G401.6 (cell line): ENCODE measurements around the gene CCDC106.

Source experiments
- FAIRE-seq: peaks from 2 replicates; lab custom pipeline; 2012; peaks lifted over from hg19 to GRCh38; lab: Jason Lieb, UNC

Gene CCDC106

GRCh38 chr19:55669418-55670279 is 21.6 kb downstream of the CCDC106 start:
- no peak for FAIRE-seq

DNA sequence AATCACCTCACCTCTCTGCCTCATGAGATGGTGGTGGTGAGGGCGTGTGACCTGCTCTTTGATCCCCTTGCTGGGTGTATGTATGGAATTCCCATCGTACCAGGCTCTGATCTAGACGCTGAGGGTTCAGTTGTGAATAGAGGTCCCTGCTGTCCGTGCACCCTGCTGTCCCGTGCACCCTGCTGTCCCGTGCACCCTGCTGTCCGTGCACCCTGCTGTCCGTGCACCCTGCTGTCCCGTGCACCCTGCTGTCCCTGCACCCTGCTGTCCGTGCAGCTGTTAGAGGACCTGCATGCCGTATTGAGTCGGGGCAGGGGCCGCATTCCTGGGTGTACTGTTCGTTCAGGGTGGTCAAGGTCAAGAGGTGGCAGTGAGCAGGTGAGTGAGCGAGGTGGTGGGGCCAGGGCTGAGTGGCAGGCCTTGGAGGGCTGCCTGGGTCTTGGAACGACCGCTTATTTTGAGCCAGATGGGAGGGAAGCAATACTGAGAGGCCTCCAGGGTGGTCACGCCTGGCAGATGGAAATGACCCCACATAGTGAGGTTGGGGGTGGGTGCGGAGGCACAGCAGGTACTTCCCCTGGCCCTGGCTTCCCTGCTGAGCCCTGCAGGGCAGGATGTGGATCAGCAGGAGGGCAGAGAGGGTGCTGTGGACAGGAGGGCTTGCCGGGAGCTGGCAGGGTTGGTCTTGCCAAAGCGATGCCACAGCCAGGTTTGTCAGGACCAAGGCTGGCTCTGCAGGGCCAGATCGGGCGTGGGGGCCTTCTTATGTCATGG is 22.5 kb downstream of the CCDC106 start:
- FAIRE-seq = no peak

DNA sequence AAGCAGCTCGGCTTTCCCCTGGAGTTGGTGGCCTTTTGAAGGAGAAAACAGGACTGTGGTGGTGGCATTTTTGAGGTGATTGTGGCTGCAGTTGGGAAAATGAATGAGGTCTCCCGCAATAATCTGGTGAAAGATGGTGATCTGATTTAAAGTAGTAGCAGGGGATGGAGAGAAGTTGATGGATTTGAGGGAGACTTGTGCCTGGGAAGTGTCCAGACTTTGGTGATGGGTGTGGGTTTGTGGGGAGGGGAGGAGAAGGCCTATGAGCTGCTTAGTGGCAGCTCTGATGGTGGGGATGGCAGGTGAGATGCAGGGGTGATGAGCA is 23.0 kb downstream of the CCDC106 start:
- no peak for FAIRE-seq

- no peak for FAIRE-seq
Measured at GRCh38 chr19:55672418-55672817, 24.4 kb downstream of the CCDC106 start.

- FAIRE-seq = no peak
Measured at GRCh38 chr19:55673465-55673864, 25.5 kb downstream of the CCDC106 start.

DNA sequence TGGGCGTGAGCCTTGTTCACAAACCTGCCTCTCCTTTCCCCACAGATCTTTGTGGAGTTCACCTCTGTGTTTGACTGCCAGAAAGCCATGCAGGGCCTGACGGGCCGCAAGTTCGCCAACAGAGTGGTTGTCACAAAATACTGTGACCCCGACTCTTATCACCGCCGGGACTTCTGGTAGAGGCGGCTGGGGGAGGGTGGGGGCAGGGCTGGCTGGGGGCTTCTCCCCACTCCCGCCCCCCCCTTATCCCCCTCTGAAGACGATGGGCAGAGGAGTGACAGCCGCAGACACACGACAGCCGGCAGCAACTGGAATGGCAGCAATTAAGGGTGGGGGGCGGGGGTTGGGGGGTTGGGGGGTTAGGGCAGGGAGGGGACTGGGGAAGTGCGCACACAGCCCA is 25.9 kb downstream of the CCDC106 start:
- FAIRE-seq = no peak

DNA sequence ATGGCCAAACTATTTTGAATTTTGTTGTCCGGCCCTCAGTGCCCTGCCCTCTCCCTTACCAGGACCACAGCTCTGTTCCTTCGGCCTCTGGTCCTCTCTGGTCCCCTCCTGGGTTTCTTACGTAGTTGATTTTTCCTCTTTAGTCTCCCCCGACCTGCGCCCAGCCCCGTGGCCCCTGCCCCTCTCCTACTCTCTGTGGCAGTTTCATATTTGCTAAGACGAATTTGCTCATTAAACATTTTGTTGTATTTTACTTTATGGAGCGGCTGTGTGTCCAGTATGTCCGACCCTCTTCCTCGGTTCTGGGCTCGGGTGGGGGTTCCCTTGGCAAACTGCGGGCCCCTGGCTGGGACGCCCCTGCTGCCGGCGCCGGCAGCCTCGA is 26.4 kb downstream of the CCDC106 start:
- FAIRE-seq = no peak

- FAIRE-seq = peak; percentile 90
Measured at GRCh38 chr19:55674841-55675660, 27.0 kb downstream of the CCDC106 start, which contains the start of gene EPN1. Gene EPN1 (plus strand): TSS chr19:55675226. CDS start chr19:55678628, 3,402 bp downstream.

DNA sequence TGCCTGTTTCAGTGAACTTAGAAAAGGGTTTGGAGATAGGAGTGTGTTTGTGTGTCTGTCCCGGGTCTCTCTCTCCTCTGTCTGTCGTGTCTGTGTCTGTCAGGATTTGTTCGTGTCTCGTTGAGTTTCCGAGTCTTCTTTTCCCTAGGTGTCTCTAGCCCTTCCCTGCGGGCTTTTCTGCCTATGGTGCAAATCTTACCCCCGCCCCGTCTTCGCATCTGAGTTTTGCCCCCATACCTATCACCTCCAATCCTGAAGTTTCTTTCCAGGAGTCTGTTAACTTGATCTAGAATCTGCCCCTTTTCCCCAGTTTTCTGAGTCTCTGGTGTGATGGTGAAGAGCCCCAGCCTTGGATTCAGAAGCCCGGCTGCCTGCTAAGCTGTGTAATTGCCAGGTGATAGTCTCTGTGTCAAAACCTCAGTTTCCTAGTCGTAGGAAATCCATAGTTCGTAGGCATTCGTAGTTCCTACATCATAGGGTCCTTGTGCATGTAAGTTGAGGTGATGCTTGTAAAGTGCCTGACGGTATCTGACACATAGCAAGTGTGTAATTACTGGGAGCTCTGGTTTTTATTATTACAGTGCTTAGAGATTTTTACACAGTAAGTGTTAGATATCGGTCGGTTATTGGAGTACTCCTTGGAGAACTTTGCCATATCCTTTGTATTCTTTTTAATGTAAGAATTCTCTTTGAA is 27.8 kb downstream of the CCDC106 start:
- no peak for FAIRE-seq

DNA sequence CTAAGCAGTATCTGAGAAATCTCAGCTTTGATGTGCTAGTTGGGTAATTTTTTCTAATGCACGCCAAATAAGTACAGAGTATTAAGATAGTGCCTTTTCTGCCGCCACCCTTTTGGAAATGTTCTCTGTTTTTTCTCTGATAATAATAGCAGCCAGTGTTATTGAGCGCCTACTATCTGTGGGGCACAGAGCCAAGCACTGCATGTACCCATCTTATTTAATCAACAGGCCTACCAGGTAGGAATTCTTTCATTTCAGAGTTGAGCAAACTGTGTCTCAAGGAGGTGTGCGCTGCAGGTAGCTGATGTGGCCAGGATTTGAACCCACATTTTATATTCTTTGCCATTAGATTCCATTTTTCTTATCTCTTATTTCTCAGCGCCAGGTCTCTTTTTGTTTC is 28.4 kb downstream of the CCDC106 start:
- FAIRE-seq = no peak

DNA sequence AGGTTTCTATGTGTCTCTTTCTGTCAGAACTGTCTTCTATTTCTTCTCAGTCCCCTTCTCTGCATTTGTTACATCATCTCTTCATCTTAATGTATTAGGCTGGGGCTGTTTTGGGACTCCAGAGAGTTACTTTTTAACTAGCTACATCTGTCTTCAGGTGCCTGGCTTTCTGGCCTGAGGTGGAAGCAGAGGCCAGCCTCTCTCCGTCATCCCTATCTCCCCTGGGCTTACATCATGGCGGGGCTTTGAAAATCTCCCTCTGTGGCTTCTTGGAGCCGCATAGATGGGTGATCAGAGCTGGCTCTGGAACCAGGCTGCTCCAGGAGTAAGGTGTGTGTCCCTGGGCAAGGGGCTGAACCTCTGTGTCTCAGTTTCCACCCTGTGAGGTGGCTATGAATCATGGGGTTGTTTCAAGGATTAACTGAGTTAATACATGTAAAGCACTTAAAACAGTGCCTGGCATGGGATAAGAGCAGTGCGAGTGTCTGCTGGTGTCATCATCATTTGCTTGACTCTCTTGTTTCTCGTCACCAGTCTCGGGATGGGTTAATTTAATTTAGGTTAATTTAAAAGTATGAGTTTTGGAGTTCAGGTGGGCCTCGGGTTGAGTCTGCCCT is 29.0 kb downstream of the CCDC106 start:
- FAIRE-seq = no peak

- no peak for FAIRE-seq
Measured at GRCh38 chr19:55677572-55678028, 29.6 kb downstream of the CCDC106 start.

GRCh38 chr19:55678121-55678671 is 30.2 kb downstream of the CCDC106 start:
- FAIRE-seq = no peak

DNA sequence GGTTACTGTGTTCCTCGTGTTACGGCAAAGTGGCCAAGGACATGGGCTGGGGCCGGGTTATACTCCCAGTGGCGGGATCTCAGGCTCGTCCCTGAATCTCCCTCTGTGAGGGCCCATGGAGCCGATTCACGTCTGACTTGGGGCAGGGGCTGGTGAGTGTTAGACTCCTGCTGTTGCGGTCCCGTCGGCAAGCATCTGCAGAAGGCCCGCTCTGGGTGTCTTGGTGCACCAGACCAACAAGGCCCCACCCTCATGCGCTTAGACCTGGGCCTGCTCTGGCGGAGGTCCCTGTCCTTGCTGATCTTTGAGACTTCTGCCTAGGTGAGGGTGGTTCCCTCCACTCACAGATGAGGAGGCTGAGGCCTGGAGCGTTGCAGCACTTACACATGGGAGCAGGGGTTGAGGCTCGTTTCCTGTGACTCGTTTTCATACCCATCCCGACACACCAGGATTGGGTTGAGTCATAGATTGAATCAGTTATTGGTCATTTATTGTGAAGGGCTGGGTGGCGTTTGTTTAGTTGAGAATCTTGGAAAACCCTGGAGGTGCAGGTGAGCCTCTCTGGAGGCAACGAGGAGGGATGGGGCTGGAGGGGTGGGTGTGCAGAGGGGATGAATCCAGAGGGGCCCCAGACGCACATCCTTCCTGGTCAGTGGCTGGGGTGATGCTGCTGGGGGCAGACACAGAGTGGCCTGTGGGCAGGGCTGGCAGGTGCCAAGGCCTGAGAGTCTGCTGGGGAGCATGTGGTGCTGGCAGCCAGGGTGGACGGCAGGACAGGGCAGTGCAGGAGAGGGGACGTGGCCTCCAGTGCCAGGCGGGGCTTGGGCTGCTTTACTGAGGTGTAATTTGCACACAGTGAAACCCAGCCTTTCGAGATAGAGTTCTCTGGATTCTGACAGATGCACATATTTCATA is 31.6 kb downstream of the CCDC106 start:
- no peak for FAIRE-seq

GRCh38 chr19:55680339-55681130 is 32.5 kb downstream of the CCDC106 start:
- no peak for FAIRE-seq

- FAIRE-seq = no peak
Measured at GRCh38 chr19:55681131-55682092, 33.4 kb downstream of the CCDC106 start.

DNA sequence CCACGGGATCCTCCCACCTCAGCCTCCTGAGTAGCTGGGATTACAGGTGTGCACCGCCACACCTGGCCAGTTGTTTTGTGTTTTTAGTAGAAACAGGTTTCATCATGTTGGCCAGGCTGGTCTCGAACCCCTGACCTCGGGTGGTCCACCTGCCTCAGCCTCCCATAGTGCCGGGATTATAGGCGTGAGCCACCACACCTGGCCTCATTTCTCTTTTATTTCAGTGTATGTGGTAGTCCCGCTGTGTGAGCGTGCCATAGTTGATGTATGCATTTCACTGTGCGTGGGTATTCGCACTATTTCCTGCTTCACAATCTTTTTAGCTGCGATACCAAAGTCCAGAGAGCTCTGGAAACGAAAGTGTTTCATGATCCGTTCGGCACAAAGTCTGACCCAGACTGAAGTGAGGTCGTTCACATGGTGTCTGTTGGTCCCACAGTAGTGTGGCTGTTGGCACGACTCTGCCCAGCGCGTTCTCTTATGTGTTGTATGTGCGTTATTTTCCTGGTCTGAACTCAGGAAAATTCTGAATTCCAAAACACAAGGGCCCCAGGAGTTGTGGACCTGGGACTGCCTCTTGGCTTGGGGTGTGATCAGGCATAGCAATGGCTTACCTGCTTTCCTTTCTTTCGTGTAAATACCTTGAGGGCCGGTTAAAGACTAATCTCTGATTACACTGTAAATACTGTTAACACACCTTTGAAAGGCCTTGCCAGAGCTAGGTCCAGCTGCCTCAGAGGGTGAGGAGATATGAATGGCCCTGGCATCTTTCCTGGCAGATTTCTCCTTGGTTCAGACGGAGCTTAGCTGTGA is 35.6 kb downstream of the CCDC106 start:
- no peak for FAIRE-seq
